Eye (tissue), 1 donor: Measurements from ENCODE around the gene PCYT2.

ENCODE experiments used
- DNase-seq: peaks from one replicate; pipeline ENCODE4 v3.0.0-alpha.2; 2015

PCYT2 gene

DNA sequence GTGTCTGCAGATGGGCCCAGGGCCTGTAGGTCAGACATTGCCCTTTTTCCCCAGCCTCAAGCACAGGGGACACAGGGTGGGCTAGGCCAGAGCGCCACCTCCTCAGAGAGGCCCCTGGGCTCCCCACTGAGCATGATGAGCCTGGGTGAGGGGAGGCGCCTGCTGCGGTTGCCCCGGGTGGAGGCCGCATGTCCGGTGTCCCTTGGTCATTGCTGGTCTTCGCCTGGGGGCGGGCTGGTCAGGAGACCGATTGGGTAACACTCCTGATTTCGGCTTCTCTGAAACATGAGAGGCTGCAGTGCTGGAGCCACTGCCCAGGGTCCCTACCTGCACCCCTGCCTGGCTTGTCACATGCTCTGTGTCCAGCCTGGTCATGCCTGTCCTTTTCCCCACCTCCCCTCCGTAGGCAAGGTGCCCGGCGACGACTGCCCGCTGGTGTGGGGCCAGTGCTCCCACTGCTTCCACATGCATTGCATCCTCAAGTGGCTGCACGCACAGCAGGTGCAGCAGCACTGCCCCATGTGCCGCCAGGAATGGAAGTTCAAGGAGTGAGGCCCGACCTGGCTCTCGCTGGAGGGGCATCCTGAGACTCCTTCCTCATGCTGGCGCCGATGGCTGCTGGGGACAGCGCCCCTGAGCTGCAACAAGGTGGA, 11.6 kb downstream of the PCYT2 start:
- no peak for DNase-seq

DNA sequence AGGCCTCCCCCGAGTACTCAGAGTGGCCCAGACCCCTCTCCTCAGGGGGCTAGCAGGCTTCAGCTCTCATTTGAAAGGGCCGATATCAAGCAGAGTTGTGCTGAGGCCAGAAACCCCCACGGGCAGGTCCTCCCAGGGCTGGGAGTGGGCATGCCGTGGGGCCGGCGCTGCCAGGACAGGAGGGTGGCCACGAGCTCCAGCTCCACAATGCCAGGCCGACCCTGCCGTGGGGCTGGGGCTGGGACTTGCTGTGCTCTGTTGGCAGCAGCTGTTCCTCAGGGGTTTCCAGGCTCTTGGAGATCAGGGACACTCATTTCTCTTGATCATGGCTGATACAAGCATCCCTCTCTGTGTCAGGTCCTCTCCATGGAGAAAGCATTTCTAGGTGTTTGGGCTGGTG, 12.3 kb downstream of the PCYT2 start:
- DNase-seq: no peak

DNA sequence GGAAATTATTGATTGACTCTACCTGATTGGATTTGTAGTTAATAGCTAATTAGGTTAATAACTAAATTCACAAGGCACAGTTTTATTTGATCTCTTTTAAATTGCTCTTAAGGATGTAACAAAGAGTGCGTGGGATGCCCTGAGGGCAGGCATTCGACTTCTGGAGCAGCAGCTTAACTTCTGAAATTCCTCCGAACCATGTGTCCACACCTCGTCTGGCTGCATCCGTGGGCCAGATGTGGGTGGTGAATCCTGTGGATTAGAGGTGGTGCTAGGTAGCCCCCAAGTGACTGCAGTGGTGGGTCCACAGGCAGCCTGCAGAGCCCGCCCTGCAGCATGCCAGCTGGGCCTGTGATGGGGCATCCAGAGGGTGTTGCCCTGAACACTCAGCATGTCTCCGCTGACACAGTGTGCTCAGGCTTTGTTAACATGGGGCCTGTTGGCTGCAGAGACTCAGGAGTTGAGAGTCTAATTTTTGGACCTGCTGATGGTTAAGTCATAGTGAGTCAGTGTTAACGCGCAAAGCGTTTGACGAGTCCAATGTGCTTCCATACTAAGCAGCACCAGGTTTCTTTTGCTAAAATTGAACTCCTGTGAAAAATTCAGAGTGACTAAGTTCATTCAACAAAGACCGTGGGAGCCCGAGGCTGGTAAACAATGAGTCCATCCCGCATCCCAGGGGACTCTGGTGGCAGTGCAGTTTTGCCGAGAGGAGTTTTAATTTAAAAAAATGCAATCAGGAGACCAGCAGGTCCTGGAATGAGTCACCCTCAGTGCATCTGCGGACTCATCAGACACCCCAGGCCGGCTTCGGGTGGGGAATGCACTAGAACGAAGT, 13.0 kb downstream of the PCYT2 start:
- peak; percentile 7 for DNase-seq

DNA sequence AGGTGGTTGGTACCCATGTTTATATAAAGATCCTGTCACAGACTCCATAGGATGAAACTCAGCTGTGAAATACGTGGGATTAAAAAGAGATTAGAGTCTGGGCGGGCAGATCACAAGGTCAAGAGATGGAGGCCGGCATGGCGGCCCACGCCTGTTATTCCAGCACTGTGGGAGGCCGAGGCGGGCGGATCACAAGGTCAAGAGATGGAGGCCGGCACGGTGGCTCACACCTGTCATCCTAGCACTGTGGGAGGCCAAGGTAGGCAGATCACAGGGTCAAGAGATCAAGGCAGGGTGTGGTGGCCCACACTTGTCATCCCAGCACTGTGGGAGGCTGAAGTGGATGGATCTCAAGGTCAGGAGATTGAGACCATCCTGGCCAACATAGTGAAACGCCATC, 15.8 kb downstream of the PCYT2 start:
- no peak for DNase-seq

DNA sequence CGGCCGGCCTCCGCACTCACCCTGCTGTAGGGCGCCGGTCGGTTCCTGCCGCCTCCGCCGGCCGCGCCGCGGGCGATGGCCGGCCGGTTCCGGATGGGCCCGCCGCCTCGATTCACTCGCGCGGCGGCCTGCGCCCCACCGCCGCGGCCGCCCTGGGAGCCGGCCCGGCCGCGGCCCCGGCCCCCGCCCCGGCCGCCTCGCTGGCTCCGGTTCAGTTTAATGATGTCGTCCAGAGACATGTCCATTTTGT, 20.0 kb downstream of the PCYT2 start:
- no peak for DNase-seq

DNA sequence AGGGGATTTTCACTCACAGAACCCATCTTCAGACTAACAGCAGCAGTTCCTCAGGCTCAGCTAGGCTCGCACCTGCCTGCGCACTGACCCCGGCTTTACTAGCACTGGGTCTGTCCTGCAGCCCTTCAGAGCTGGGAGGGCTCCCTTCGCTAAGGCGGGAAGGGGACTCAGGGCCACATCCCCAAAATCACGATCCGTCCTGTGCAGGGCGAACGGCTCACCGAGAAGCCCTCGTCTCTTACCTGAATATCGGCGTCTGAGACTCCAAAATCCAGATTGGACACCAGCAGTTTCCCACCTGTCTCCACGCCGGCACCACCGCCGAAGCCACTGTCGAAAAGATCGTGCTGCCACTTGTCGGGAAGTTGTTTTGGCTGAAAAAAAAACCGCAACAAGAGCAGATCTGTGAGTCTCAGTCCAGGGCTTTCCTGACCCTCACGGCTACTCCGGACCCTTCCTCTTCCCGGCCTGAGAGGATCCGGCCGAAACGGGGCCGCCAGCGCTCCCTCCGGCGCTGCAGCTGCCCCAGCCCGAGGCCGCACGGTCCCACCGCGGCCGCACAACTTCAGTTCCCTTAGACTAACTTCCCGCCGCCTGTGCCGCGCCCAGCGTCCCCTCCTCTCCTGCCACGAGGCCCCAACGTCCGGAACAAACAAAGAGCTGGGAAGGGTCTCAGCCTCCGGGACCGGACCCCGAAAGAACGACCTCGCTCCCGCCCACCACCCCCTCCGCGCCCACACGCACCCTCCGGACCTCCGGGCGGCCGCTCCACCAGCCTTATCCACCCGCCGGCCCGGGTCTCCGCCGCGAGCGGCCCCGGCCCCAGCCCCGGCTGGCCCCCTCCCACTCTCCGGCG, 20.5 kb downstream of the PCYT2 start:
- peak; percentile 30 for DNase-seq

DNA sequence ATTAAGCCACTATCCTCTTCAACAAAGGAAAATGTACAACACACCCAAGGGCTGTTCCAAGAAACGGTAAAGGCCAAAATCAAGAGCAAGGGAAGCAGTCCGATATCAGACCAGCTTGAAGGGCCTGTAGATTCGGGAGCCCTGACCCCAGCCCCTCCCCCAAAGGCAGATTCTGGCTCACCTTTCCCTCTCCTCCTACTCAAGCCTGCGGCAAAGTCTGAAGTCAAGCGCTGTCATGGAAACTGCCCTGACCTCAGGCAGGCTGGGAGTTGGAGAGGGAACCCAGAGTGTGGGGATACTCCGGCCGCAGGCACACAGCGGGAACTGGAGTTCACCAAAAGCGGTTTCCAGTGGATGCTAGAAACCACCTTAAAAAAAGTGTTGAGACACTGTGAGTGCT, 21.6 kb downstream of the PCYT2 start:
- DNase-seq: no peak

DNA sequence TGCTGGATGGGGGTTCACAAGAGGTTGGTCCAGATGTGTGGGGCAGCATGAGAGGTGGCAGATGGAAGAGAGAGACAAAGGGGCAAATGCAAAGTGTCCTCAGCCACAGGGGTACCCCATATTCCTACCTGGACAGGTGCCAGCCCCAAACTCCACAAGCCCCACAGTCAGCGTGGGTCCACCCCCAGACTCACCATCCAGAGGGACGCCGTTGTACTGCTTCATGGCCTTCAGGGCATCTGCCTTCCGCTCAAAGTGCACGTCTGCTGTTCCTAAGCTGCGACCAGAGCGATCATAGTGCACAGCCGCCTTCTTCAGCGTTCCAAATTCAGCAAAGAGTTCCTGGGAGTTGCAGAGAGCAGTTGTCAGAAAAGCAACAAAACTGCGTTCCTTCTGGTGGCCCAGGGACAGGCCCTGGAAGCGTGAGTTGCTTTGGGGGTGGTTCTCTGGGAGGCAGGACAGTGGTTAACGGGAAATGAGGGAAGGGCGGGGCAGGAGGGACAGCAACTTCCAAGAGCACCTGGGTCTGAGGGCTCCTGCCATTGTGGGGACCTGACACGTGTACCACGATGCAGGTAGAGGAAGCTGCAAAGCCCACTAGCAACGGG, 22.1 kb downstream of the PCYT2 start:
- no peak for DNase-seq

DNA sequence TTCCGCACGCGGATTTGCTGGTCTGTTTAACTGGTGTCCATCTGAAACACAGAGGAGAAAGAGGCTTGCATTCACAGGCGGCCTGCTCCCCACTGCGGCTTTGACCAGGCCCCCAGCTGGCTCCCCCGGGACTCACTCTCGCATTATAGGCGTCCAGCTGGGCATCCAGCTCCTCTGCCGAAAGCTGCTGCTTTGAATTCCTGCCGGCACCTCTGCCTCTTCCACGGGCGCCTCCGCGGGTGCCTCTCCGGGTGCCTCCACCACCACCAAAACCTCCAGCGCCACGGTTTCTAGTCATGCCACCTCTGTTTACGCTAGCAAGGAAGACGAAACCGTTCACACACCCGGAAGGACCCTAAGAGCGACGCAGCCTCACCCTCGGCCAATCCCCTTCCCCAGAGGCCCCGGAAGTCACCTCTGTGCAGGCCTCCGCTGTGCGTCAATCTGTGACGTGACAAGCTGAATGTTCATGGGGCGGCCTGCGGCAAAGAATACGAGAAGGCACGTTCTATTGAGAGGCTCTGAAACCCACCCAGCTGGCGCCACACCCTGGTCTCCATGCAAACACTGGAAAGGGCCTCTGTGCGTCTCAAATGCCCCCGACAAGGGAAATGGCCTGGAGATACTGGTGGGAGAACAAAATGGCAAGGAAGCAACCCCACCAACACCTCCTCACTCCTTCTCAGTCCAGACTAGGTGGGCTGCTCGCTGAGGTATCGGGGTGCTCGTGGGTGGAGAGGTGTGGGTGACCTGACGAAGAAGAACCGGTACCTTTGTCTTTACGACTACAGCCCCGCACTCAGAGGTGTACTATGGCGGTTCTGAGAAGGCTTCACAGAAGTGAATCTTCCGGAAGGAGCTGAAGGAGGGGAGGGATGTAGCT, 22.9 kb downstream of the PCYT2 start:
- no peak for DNase-seq

DNA sequence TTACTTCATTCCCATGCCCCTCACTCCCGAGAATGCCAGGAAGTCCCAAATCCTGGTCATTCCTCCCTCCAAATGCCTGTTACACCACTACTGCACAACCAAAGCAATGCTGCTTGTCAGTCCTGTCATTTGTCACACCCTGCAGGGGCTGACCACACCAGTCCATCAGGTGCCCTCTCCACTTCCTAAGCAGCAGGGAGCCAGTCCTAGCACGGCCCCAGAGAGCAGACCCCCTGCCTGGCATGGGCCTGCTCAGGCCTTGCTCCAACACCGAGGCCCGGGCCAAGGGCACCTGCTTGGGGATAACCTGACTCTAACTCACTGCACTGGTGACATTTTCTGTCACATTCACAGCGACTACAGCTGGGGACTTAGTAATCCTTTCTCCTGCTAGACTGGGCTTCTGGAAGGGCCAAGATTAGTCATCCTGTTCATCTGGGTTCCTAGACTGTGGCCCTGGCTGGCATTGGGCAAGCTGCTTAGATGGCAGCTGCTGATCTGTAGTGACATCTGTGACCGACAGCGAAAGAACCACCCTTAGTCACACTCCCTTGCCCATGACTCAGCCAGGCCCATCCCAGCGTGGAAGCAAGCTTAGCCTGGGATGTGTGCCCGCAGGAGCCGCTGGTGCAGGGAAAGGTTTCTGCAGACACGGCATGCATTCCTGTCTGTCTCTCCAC, 25.2 kb downstream of the PCYT2 start:
- no peak for DNase-seq

DNA sequence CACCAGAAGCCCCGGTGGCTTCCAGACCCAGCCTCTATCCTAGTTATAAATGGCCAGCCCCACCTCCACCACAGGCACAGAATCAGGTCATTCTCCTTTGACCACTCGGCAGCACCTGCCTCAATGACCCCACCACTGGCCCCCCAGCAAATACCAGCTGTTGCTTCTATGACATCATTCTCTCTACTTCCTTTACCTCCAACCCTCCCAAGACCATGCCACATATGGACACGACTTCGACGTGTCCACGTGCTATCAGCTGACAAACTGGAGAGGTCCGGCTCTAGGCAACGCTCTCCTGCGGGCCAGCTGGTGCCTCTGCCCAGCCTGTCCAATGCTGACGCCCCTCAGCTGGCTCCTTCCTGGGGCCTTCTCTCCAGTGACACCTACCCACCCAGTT, 25.7 kb downstream of the PCYT2 start:
- no peak for DNase-seq

DNA sequence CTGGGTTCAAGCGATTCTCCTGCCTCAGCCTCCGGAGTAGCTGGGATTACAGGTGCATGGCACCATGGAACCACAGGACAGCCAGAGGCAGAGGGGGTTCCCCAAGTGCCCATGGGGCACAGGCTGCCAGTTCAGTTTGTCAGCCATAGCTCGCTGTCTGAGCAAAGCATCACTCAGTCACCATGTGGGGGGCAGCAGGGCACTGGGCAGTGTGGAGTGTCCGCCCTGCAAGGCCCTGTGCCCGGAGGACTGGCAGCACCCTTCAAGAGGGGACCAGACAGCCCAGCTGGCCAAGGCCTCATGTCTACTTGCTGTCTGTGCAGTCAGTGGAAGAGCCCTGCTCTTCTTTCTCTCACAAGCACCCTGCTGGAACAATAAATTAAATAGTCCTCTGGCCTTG, 26.2 kb downstream of the PCYT2 start:
- no peak for DNase-seq

DNA sequence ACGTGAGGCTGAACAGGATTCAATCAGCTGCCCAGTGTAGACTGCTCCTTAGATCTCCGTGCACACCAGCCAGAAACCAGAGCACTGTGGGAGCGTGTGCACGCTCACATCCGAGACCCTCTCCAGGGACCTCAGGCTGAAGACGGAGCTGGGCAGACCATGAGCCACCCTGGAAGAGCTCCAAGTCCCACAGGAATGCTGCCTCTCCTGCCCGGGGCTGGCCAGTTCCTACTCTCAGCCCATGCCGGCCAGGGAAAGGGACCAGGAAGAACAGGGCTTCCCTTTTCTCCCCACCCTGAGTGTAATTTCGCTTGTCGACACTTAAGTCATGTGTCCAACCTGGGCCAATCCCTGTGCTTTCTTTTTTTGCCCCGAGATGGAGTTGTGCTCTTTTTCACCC, 26.7 kb downstream of the PCYT2 start:
- no peak for DNase-seq

DNA sequence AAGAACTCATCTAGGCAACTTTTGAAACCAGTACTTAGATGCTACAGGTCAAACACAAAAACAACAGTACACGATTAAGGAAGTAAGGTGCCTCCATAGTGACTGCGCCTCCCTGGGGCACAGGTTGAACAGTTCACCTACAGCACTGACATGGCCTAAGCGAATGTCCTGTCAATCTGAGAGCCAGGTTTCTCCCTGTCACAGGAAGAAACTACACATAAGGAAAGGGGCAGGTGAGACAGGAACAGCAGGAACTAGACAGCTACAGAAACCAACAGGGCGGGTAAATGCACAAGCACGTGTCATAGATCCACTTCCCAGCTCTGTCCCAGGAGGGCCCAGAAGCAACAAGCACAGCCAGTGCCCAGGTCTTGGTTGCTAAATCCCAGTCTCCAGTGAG, 32.1 kb downstream of the PCYT2 start:
- DNase-seq: no peak

DNA sequence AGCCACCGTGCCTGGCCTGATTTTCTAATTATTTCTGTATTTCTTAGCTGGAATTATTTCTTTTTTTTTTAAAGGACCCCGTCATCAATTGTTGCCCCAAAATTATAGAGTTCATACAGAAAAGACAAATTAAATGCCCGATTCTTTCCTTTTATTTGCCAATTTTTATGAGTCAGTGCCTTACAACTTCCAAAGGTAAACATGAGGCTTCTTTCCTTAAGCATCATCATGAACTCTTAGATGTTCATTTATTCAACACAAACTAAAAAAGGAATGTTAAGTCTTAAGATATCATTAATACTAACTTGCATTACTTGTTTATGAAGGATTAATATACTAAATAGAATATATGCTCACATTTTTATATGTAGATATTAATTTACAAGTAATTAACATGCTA, 32.9 kb downstream of the PCYT2 start:
- DNase-seq: no peak

DNA sequence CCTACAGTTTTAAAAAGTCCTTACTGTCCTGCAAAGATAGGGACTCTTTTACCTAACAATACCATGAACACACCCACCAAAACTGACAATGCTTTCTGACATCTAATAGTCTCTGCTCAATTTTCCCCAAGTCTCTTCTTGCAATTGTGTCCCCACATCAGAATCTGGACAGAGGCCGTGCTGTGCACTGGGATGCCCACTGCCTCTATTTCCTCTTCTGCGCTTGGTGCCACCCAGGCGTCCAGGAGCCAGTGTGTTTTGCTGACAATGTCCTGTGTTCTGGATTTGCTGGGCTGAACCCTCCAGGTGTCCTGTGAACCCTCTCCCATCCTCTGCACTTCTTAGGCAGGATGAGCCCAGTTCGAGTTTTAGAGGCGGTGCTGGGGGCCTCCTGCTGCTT, 33.6 kb downstream of the PCYT2 start:
- no peak for DNase-seq

DNA sequence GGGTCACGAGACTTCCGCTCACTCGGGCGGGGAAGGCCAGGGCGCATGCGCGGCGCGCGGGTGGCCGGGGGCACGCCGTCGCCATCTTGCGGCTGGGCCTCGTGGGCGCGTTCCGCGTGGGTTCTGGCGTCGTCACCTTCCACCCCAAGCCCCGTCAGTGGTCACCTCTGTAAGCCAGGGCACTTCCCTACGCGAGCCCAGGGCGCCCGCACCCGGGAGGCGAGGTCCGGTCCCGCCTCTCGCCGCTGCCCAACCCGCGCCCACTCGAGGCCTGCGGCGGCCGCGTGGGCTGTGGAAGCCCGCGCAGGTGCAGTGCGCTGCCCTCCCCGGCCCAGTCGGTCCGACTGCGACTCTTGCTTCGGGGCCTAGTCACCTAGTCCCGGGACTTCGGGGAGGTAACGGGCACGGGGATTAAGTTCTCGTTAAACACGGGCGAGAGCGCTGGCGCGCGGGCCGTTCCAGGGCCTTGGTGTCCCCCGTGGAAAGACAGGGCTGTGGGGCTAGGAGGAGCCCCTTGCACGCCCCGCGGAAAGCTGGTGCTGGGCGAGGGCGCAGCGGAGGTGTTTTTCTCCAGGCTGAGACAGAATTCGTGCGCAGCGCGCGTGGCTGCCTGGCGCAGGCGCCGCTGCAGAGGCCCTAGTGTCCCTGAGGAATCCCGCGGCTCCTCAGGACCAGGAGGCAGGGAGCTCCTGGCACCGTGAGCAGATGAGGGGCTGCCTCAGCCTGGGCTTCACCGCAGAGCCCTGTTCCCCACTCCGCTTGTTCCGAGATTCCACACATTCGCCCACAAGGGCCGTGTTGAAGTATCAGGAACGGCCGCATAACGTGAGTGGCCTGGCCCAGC, 39.6 kb downstream of the PCYT2 start:
- peak; percentile 96 for DNase-seq

DNA sequence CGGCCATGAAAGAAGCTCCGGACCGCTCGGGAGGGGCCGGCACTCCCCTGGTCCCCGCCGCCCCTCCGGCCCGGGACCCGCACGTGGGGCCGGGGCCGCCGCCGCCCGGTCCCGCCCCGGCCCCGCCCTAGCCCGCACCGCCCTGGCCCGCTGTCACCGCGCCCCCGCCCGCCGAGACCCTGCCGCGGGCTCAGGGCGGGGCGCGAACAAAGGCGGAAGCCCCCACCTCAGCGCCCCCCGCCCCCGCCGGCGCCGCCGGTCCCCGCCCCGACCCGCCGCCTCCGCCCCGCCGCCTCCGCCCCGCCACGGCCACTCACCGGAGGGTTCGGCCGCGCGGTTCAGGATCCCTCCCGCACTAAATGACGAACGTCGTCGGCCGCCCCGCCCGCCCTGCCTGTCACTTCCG, 40.2 kb downstream of the PCYT2 start, which contains the start of gene ARHGDIA:
TSS of gene ARHGDIA (minus strand) at position 357 of the 406 bp plus-strand sequence. CDS start 1,407 bp downstream, outside the sequence.
- DNase-seq: no peak

DNA sequence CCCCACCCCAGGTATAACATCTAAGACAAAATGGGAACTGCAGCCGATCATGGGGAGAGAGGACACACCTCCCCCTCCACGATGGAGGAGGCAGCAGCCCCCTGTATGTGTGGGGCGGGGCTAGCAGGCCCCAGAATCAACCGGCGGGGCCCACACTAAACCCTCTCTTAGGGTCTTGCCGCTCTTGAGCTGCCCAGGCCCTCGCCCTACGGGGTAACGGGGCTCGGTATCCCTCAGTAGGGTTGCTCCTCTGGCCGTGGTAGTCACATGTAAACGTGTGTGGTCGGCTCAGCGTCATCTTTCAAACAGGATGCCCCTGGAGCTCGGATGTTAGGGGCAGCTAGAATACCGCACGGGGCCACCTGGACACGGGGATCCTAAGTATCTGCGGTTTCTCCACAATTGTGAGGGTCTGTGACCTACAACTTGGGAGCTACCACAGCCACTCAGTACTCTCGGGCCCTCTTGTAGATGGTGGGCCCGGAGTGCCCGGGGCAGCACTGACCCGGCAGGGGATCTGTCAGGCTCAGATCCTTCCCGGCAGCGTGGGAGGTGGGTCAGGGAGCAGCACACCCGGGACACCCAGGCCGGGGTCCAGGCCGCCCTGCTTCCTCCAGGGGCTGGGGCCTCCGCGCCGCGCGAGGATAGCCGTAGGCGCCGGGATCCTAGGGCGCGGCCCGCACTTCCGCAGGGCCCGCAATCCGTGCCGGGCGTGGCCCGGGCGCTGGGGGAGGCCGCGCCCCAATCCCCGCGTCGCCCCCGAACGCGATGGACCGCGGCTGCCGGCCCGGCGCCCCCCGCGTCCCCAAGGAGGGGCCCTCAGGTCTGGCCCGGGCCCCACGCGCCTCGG, 40.8 kb downstream of the PCYT2 start:
- peak; percentile 63 for DNase-seq
